DMS53 (cell line): Measurements from ENCODE around the gene STUB1.

ENCODE experiments used
- DNase-seq: peaks from one replicate; lab custom pipeline; 2025; lab: John Stamatoyannopoulos, UW

STUB1 gene

DNA sequence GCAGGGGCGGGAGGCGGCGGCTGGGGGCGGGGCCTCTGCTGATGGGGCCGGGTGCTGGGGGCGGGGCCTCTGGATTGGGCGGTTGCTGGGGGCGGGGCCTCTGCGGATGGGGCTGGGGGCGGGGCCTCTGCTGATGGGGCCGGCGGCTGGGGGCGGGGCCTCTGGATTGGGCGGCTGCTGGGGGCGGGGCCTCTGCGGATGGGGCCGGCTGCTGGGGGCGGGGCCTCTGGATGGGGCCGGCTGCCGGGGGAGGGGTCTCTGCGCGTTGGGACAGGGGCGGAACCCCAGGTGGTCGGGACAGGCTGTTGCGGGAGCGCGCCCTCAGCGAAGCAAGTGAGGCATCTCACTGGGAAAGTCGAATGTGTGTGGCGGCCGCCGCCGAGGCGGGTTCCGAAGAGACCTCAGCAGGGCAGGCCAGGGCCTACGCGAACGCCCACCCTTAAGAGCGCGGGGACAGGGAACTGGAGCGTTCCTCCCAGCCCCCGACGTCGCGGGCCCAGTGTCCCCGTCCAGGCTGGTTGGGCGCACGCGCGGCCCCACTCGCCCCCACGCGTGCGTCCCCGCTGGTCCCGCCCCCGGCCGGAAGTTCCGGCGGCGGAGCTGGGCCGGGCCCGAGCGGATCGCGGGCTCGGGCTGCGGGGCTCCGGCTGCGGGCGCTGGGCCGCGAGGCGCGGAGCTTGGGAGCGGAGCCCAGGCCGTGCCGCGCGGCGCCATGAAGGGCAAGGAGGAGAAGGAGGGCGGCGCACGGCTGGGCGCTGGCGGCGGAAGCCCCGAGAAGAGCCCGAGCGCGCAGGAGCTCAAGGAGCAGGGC is at the start of gene STUB1:
Gene STUB1 (plus strand): TSS at position 597 of the 811 bp plus-strand sequence. CDS start 116 bp downstream, at position 713.
- DNase-seq: peak; percentile 93

DNA sequence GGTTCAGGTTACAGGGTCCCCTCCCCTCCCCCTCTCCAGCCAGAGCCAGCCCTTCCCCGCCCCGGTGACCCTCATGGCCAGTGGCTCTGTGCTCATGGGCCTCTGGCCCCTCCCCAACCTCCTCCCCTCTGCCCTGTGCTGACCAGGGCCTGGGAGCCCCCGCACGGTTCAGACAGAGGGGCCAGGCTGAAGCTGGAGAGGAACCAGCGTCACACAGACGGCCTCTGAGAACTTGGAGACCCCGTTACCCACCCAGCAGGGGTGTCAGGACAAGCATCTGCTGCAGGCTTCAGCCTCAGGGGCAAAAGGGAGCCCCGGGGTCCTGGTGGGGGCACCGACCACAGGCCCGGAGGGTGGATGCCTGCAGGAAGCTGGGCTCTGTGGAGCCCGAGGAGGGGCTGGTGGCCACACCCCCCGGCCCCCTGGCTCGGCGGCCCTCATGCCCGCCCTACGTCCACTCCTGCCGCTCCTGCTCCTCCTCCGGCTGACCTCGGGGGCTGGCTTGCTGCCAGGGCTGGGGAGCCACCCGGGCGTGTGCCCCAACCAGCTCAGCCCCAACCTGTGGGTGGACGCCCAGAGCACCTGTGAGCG is 49.3 kb upstream of the STUB1 start, which contains the start of gene WFIKKN1:
Gene WFIKKN1 (plus strand): TSS at position 171 of the 591 bp plus-strand sequence. CDS start 269 bp downstream, at position 440.
- DNase-seq: peak; percentile 49

DNA sequence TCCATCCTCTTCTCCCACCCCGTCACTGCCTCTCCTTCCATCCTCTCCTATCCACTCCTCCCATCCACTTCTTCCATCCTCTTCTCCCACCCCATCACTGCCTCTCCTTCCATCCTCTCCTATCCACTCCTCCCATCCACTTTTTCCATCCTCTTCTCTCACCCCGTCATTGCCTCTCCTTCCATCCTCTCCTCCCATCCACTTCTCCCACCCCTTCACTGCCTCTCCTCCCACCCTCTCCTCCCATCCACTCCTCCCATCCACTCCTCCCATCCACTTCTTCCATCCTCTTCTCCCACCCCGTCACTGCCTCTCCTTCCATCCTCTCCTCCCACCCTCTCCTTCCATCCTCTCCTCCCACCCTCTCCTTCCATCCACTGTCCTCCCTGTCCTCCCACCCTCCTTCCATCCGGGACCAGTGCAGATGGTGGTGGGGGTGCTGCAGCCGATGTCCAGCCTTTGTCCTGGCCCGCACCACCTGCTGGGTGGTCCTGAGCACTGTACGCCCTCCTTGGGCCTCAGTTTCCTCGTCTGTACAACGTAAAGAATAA is 48.3 kb upstream of the STUB1 start:
- DNase-seq: no peak

DNA sequence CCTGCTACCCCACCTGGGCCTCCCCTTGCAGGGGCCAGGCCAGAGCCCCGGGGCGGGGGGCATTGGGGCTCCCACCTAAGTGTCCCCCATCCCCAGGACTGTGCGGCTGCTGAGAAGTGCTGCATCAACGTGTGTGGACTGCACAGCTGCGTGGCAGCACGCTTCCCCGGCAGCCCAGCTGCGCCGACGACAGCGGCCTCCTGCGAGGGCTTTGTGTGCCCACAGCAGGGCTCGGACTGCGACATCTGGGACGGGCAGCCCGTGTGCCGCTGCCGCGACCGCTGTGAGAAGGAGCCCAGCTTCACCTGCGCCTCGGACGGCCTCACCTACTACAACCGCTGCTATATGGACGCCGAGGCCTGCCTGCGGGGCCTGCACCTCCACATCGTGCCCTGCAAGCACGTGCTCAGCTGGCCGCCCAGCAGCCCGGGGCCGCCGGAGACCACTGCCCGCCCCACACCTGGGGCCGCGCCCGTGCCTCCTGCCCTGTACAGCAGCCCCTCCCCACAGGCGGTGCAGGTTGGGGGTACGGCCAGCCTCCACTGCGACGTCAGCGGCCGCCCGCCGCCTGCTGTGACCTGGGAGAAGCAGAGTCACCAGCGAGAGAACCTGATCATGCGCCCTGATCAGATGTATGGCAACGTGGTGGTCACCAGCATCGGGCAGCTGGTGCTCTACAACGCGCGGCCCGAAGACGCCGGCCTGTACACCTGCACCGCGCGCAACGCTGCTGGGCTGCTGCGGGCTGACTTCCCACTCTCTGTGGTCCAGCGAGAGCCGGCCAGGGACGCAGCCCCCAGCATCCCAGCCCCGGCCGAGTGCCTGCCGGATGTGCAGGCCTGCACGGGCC is 47.5 kb upstream of the STUB1 start:
- DNase-seq: no peak

DNA sequence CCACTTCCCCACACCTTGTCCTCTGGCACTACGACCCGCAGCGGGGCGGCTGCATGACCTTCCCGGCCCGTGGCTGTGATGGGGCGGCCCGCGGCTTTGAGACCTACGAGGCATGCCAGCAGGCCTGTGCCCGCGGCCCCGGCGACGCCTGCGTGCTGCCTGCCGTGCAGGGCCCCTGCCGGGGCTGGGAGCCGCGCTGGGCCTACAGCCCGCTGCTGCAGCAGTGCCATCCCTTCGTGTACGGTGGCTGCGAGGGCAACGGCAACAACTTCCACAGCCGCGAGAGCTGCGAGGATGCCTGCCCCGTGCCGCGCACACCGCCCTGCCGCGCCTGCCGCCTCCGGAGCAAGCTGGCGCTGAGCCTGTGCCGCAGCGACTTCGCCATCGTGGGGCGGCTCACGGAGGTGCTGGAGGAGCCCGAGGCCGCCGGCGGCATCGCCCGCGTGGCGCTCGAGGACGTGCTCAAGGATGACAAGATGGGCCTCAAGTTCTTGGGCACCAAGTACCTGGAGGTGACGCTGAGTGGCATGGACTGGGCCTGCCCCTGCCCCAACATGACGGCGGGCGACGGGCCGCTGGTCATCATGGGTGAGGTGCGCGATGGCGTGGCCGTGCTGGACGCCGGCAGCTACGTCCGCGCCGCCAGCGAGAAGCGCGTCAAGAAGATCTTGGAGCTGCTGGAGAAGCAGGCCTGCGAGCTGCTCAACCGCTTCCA is 46.7 kb upstream of the STUB1 start:
- DNase-seq: no peak

DNA sequence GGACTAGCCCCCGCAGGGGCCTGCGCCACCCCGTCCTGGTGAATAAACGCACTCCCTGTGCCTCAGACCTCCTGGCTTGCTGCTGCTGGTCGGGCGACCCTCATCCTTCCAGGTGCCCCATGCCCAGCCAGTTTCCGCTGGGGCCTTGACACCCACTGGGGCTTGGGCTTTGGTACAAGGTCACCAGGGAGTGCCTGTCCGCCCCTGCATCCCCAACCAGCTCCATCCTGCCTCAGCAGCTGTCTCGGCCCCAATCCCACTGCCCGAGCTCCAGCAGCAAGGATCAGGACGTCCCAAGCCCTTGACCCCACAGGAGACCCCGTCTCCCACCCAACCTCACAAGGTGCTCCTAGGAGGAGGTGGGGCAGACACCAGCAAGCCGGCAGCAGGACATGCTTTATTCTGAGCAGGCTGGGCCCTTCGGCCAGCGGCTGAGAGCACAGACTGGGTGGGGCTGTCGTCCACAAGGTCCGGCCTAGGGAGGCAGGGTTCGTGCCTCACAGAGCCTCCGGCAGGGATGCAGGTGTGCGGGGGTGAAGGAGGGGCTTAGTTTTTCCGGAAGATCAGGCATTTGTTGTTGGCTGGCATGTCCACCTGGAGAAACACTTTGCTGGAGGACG is 46.0 kb upstream of the STUB1 start:
- DNase-seq: no peak

DNA sequence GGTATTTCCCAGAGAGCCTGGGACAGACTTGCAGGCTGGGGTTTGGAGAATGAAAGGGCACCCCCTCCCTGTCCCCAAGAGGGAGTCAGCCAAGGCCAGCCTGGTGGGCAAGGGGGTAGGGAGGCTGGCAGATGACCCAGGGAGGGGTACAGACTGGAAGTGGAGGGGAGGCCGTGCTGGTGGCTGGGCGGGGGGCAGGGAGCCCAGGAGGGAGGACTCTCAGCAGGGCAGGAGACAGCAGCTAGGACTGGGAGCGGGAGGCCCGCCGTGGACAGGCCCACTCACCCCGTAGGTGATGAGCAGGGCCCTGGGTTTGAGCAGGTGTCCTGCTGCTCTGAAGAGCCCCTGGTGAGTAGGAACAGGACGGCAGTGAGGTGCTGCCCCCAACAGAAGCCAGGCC is 45.2 kb upstream of the STUB1 start:
- no peak for DNase-seq

DNA sequence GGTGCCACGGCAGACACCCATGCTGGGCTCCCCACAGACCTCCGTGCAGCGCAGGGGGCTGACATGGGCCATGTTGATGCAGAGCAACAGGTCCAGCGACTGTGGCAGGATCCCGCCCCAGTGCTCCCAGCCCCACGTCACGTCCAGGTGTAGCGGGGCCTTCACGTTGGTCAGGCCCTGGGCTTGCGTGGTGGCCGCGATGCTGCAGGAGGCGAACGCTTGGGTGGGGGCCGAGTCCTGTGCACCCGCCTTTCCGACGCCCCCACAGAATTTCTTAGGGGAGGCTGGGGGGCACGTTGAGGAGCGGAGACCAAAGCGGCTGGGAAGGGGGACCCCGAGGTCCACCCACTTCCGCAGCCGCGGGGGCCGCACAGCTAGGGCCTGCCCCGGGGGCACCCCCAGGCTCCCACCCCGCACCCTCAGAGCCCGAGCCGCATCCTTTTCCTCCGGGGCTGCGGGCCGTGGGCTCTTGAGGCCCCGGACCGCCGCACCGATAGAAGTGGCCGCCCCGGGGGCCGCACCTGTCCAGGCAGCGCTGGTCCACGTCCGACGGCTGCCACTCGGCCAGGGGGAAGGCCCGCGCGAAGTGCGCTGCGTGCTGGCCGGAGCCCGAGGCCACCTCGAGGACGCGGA is 44.5 kb upstream of the STUB1 start:
- peak; percentile 64 for DNase-seq

DNA sequence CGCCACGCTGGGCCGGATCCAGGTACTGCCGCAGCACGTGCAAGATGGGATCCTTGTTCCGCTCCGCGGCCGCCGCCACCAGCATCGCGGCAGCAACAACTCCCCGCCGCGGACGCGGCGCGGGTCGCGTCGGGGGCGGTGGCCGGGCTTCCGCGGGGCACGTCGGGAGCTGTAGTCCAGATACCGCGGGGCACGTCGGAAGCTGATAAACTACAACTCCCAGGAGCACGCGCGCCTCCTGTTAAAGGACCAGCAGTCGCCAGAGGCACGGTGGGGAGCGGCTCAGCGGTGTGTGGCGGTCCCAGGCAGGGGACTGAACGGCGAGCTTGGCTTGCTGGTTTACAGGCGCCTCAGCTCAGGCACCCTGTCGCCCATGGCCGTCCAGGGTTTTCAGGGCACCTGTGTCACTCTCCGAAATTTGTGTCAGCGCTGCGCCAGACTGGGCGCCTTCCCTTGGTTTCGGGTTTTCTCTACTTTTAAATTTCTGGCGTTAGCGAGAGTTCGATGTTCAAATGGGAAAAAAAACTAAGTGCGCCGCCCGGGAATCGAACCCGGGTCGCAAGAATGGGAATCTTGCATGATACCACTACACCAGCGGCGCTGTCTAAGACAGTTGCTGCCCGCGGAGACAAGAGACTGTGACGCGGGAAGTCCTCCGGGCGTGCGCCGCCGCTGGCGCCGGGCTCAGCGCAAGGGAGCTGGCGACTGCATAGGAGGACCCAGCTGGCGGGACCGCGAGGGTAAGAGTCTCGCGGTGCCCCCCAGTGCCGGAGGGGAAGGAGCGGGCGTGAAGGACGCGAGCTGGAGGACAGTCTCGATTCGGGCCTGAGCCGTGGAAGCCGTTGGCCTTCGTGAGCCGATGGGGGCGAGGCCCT is 43.8 kb upstream of the STUB1 start, which contains the start of gene METTL26:
Gene METTL26 (minus strand): TSS at position 100 of the 875 bp plus-strand sequence. CDS start 15 bp downstream, at position 85.
- peak; percentile 97 for DNase-seq

DNA sequence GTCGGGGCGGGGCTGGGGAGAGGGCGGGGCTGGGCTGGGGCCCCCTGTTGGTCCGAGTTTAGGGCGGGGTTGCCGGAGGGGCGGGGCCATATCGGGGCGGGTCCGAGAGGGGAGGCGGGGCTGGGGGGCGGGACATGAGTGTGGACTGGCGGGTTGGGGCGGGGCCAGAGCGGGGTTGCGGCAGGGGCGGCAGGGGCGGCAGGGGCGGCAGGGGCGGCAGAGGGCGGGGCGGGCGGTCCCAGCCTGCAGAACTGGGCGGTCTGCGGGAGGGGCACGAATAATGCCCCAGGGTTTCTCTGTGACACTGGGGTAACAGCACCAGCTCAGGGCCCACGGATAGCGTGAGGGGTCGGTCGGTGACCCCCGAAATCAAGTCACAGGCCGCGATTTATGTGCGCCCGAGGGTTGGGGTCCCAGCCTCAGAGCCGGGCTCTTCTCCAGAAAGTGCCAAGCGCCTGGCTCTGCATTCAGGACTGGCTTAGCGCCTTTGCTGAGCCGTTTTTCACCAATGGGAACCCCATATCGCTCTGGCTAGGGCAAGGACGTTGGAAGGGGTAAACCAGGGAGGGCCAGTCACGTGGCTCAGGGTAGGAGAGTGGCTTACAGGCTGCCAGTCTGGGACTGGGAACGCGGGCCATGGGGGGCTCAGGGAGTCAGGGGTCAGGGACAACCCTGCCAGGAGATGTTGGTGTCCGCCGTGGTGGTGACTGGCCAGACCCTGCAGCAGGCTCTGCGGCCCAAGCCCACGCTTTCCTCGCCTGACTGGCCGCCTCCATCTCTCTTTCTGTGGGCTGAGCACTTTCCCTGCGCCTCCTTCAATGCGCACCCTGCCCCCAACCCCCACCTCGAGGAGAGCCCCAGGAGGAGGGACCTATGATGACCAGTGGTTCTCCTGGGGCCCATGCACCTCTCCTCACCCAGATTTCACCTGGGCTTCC is 42.9 kb upstream of the STUB1 start:
- DNase-seq: peak; percentile 73

DNA sequence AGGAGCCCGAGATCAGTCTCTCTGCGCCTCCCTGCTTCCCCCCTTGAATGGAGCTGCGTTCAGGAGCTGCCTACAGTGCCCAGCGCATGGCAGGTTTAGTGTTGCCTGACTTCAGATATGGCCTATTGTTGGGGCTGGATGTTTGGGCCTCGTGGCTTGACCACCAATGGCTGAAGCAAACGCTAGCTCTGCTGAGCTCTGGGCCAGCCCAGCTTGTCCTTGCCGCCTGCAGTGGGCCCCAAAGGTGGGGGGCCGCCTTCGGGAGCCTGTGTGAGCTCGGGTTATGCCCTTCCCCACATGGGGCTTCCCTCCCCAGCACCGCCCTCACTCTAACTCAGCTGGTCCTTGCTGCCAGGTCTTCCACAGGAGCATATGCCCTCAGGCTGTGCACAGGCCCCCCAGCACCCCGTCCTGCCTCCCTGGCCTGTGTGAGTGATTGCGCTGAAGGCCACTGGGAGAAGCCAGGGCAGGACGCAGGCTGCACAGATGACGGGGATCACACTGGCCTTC is 42.1 kb upstream of the STUB1 start:
- no peak for DNase-seq

DNA sequence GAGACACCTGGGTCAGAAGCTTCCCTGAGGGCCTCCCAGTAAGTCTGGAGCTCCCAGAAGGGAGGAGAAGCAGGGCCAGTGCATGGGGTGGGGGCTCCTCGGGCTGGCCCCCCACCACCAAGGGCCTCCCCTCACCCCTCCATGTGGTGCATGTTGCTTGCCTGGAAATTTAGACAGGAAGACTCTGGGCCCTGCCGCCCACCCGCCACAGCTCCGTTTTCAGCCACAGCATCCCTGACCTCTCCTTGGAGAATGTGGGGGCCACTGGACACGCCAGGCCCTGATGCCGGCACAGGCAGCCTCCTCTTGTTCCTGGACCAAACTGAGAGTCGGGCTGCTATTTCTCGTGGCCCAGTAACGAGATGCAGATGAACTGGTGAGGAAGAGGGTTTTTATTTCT is 41.4 kb upstream of the STUB1 start:
- no peak for DNase-seq

DNA sequence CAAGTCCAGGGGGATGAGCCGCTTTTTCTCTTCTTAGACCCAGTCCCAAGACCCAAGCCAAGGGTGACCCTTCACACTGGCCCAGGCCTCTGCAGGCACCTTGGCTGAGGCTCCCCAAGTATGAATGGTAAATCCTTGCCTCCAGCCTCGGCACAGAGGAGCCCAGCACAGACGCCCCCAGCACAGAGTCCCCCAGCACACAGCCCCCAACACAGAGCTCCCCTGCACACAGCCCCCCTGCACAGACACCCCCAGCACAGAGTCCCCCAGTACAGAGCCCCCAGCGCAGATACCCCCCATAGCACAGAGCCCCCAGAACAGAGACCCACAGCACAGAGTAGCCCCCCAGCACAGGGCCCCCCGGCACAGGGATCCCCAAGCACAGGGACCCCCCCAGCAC is 39.6 kb upstream of the STUB1 start:
- DNase-seq: no peak

DNA sequence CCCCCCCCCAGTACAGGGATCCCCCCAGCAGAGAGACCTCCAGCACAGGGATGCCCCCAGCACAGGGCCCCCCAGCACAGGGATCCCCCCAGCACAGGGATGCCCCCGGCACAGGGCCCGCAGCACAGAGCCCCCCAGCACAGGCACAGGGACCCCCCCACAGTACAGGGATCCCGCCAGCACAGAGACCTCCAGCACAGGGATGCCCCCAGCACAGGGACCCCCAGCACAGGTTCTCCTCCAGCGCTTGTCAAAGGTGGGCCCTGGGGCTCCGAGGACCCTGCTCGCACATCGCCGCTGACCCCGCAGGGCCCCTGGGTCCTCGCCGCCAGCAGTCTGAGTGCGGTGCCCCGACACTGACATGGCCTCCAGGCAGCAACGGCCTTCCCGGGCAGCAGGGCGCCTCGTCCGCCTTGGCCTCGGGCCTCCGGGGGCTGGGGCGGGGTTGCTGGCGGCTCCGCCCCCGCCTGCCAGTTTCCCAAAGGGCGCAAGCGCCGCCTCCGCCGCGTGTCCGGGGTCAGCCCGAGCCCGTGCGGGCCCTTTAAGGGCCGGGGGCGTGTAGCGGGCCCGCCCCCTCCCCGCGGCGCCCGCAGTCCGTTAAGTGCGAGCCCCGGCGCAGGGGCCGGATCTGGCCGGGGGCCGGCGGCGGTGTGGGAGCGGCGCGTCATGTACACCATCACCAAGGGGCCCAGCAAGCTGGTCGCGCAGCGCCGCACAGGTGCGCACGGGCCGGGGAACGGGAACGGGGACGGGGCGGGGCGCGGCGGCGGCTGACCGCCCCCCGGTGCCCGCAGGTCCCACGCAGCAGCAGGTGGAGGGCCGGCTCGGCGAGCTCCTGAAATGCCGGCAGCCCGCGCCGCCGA is 38.7 kb upstream of the STUB1 start, which contains the start of gene MCRIP2:
Gene MCRIP2 (plus strand): TSS at position 503 of the 863 bp plus-strand sequence. CDS start 164 bp downstream, at position 667.
- DNase-seq: peak; percentile 90

DNA sequence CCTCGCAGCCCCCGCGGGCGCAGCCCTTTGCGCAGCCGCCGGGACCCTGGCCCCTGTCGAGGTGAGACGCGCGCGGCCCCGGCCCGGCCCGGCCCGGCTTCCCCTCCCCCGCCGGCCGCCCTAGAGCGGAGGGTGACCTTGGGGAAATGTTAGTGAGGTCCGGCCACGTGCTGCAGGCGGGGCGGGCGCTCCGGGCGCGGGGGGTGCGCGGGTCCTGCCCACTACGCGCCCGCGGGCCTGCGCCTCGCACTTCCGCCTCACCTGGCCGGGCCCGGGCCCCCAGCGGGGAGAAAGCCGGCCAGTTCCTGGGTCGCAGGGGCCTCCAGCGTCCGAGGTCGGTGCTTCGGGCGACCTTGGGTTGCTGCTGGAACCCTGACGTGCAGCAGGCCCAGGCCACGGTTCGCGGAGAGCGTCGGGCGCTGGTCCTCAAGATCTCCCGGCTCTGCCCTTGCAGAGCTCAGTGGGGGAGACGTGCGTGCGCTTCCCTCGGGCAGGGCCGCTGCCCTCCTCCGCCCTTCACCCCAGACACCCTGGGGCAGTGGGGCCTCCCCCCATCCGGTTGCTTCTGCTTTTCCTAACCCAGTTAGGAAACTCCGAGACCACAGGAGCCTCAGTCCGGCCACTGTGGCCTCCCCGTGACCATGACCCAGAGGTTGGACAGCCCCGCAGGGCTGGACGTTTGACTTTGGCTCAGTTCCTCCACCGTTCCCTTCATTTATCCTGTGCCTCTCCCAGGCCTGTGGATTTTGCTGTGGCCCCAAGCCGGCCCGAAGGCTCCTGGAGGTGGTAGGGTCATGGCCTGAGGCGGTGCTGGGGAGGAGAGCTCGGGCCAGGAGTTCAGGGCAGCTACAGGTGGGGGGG is 37.8 kb upstream of the STUB1 start:
- peak; percentile 82 for DNase-seq

DNA sequence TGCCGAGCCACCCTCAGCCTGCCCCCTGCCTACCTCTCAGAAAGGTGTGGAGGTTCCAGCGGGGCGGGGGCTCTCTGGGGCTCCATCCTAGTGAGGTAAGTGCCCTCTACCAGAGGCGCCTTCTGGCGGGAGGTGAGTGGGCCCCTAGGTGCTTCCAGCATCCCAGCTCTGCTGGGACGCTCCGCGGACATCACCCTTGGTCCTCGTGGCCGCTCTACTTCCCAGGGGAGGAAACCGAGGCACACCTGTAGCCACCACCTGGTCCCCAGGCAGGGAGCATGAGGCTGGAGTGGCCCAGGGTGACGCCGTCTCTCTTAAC is 37.2 kb upstream of the STUB1 start:
- DNase-seq: no peak
